Parietal lobe (tissue), 2 donors: ENCODE measurements around the gene PAQR3. TPM values are rescaled to one million over a fixed set of nuclear protein-coding genes. Genes with fewer than 3 reads are reported as not detected.

Experiments
- small RNA-seq: library from RNA; depleted of rRNA; stranded (forward); fragments of <200 nt; gene quantifications from one replicate; pipeline ENCODE3, GENCODE V24; 2014; ENCODE audit warnings: low replicate concordance
- total RNA-seq: library from RNA; depleted of rRNA; stranded (reverse); fragments of >200 nt; gene quantifications from one replicate; pipeline ENCODE4 v1.2.3, GENCODE V29; 2014

Gene PAQR3, protein sequence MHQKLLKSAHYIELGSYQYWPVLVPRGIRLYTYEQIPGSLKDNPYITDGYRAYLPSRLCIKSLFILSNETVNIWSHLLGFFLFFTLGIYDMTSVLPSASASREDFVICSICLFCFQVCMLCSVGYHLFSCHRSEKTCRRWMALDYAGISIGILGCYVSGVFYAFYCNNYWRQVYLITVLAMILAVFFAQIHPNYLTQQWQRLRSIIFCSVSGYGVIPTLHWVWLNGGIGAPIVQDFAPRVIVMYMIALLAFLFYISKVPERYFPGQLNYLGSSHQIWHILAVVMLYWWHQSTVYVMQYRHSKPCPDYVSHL
- 57.3 TPM for total RNA-seq

DNA sequence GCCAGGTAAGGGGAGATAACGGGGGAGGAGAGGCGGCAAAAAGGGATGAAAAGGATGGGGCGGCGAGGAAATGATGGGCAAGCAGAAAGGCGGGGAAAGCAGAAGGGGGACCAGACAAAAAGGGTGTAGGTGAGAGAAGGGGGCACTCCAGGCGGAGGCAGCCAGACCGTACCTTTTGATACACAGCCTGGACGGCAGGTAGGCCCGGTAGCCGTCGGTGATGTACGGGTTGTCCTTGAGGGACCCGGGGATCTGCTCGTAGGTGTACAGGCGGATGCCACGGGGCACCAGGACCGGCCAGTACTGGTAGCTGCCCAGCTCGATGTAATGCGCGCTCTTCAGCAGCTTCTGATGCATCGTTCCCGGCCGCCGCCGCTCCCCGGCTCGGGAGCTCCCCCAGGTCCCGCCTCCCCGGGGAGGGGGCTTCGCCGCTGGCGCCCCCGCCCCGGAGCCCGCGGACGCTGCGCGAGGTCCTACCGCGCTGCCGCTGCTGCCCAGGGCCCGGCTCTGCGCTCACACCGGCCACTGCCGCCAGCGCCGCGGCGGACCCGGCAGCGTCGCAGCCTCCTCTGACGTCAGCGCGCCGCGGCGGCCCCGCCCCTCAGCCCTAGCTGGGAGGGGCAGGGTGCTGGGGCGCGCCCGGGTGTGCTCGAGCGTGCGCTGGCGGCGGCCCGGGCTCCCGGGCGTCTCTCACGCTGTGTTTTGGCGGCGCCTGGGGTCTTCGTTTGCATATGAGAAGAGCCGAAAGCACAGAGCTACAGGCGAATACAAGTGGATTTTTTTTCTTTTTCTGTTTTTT lies at the start of gene PAQR3:
Gene PAQR3 (minus strand): TSS at position 571 of the 799 bp plus-strand sequence. CDS start 214 bp downstream, at position 357.

Small RNA genes lying within 50 kb of the gene (small RNA-seq; reads per million reads assigned to genes)
- gene RN7SL127P, result not detected

Other genes with a start within 250 kb of the PAQR3 start
- gene BMP2K, start 163.1 kb downstream of the PAQR3 start, total RNA-seq, result 81.1 TPM